IMR-90 (cell line): ENCODE results near the gene TMEM97. TPM values are rescaled to one million over a fixed set of nuclear protein-coding genes. Genes with fewer than 3 reads are reported as not detected.

ENCODE experiments used
- ATAC-seq: fragments of 200-7000 bp; cut with Tn5 transposase; 2 replicates; pipeline ENCODE4 v1.9.1; 2020; ENCODE audit warnings: low read depth, mild to moderate bottlenecking, moderate library complexity
- BruUV-seq: library from RNA; stranded (reverse); fragments of 400-500 nt; replicated peaks from 2 replicates; lab custom pipeline; 2021; lab: Mats Ljungman, UMichigan
- CTCF ChIA-PET: fragments of 300-600 bp; formaldehyde crosslinking; extraction: SDS; loops from one replicate; lab custom pipeline; 2021; ENCODE audit warnings: antibody characterized with exemption; lab: Yijun Ruan, JAX
- POLR2A ChIA-PET: fragments of 300-600 bp; sonication (Branson Sonifier 250); formaldehyde crosslinking; loops from one replicate; lab custom pipeline; 2022; ENCODE audit warnings: antibody characterized with exemption; ENCODE audit not compliant: unreplicated experiment; lab: Charles Lee
- DNase-seq: peaks from one replicate; pipeline ENCODE4 v3.0.0; 2013
- H2AFZ ChIP-seq: replicated peaks from 2 replicates; pipeline ENCODE3; 2013; ENCODE audit warnings: low read length, mild to moderate bottlenecking; ENCODE audit not compliant: poor library complexity
- H2AK5ac ChIP-seq: 2 replicates; pipeline ENCODE4 v1.6.1; 2013; ENCODE audit warnings: low read depth, low read length, inconsistent platforms
- H2AK9ac ChIP-seq: replicated peaks from 2 replicates; pipeline ENCODE3; 2013; ENCODE audit warnings: mild to moderate bottlenecking, low read depth, low read length, moderate library complexity; ENCODE audit not compliant: poor library complexity
- H2BK120ac ChIP-seq: 2 replicates; pipeline ENCODE4 v1.6.1; 2013; ENCODE audit warnings: low read depth, low read length, inconsistent platforms
- H2BK15ac ChIP-seq: 3 replicates; pipeline ENCODE4 v1.6.1; 2013; ENCODE audit warnings: low read depth, low read length, inconsistent platforms
- H2BK20ac ChIP-seq: 2 replicates; pipeline ENCODE4 v1.6.1; 2013; ENCODE audit warnings: low read depth, mild to moderate bottlenecking, inconsistent platforms, low read length, moderate library complexity
- H2BK5ac ChIP-seq: 2 replicates; pipeline ENCODE4 v1.6.1; 2013; ENCODE audit warnings: mild to moderate bottlenecking, low read depth, low read length, inconsistent platforms; ENCODE audit not compliant: poor library complexity, severe bottlenecking
- H3K14ac ChIP-seq: replicated peaks from 2 replicates; pipeline ENCODE4 v1.6.1; 2013; ENCODE audit warnings: low read depth, low read length, inconsistent platforms
- H3K18ac ChIP-seq: 2 replicates; pipeline ENCODE4 v1.6.1; 2013; ENCODE audit warnings: low read depth, low read length, control low read depth
- H3K23ac ChIP-seq: 2 replicates; pipeline ENCODE4 v1.6.1; 2013; ENCODE audit warnings: low read depth, low read length, inconsistent platforms
- H3K27ac ChIP-seq: 2 replicates; pipeline ENCODE4 v1.5.1; 2013; ENCODE audit warnings: mild to moderate bottlenecking, control low read depth, low read length; ENCODE audit not compliant: insufficient read depth
- H3K27me3 ChIP-seq: 2 replicates; pipeline ENCODE4 v1.6.1; 2013; ENCODE audit warnings: low read length; ENCODE audit not compliant: control insufficient read depth, insufficient read depth
- H3K36me3 ChIP-seq: 2 replicates; pipeline ENCODE4 v1.6.1; 2013; ENCODE audit warnings: low read length, mixed read lengths; ENCODE audit not compliant: control insufficient read depth, insufficient read depth
- H3K4ac ChIP-seq: 2 replicates; pipeline ENCODE4 v1.6.1; 2013; ENCODE audit warnings: low read depth, low read length, inconsistent platforms
- H3K4me1 ChIP-seq: 2 replicates; pipeline ENCODE4 v1.6.1; 2013; ENCODE audit warnings: low read length, mixed read lengths; ENCODE audit not compliant: control insufficient read depth, insufficient read depth
- H3K4me2 ChIP-seq: 2 replicates; pipeline ENCODE4 v1.6.1; 2013; ENCODE audit warnings: low read depth, mild to moderate bottlenecking, control low read depth, low read length, moderate library complexity
- H3K4me3 ChIP-seq: 2 replicates; pipeline ENCODE4 v1.5.1; 2013; ENCODE audit warnings: low read depth, mild to moderate bottlenecking, control low read depth, low read length, moderate library complexity; ENCODE audit not compliant: insufficient read depth
- H3K56ac ChIP-seq: 2 replicates; pipeline ENCODE4 v1.6.1; 2013; ENCODE audit warnings: low read length, inconsistent platforms; ENCODE audit not compliant: insufficient read depth; ENCODE audit errors: extremely low read depth
- H3K79me1 ChIP-seq, 2 experiments: 2 replicates each; pipeline ENCODE4 v1.6.1; 2013; ENCODE audit warnings: low read length in 2 of 2, inconsistent platforms in 1 of 2, low read depth in 1 of 2
- H3K9ac ChIP-seq: 2 replicates; pipeline ENCODE4 v1.6.1; 2013; ENCODE audit warnings: low read depth, low read length, control low read depth
- H3K9me1 ChIP-seq: 2 replicates; pipeline ENCODE4 v1.6.1; 2013; ENCODE audit warnings: low read length, inconsistent platforms; ENCODE audit not compliant: insufficient read depth
- H3K9me3 ChIP-seq: 2 replicates; pipeline ENCODE4 v1.6.1; 2013; ENCODE audit warnings: low read length; ENCODE audit not compliant: control insufficient read depth, insufficient read depth
- H4K20me1 ChIP-seq: 2 replicates; pipeline ENCODE4 v1.6.1; 2013; ENCODE audit warnings: low read length, inconsistent platforms; ENCODE audit not compliant: insufficient read depth
- H4K5ac ChIP-seq: 2 replicates; pipeline ENCODE4 v1.6.1; 2013; ENCODE audit warnings: mild to moderate bottlenecking, low read depth, low read length, control low read depth
- H4K8ac ChIP-seq, 2 experiments: 2 replicates each; pipeline ENCODE4 v1.6.1; 2013; ENCODE audit warnings: low read depth in 2 of 2, low read length in 2 of 2, control low read depth in 1 of 2, inconsistent platforms in 1 of 2
- H4K91ac ChIP-seq: 2 replicates; pipeline ENCODE4 v1.6.1; 2013; ENCODE audit warnings: low read depth, low read length, inconsistent platforms; ENCODE audit not compliant: insufficient read depth
- BHLHE40 ChIP-seq: fragments of 150-350 bp; IDR thresholded peaks from 2 replicates; pipeline ENCODE4 v1.6.1; 2016; ENCODE audit warnings: mild to moderate bottlenecking, low read depth, low read length
- CEBPB ChIP-seq: IDR thresholded peaks from 2 replicates; pipeline ENCODE4 v1.6.1; 2012; ENCODE audit warnings: low read depth, low read length, improper control_type of control experiment
- CHD1 ChIP-seq: IDR thresholded peaks from 2 replicates; pipeline ENCODE4 v1.6.1; 2012; ENCODE audit warnings: low read depth, low read length, improper control_type of control experiment
- ELK1 ChIP-seq: fragments of 150-350 bp; IDR thresholded peaks from 2 replicates; pipeline ENCODE4 v1.6.1; 2016; ENCODE audit warnings: low read depth, mild to moderate bottlenecking, low read length, moderate library complexity, borderline replicate concordance
- FOS ChIP-seq: fragments of 150-350 bp; IDR thresholded peaks from 2 replicates; pipeline ENCODE4 v1.6.1; 2016; ENCODE audit warnings: low read depth, low read length
- MAFK ChIP-seq: IDR thresholded peaks from 2 replicates; pipeline ENCODE4 v1.6.1; 2012; ENCODE audit warnings: low read depth, low read length, improper control_type of control experiment
- MAZ ChIP-seq: IDR thresholded peaks from 2 replicates; pipeline ENCODE4 v1.6.1; 2012; ENCODE audit warnings: low read depth, mild to moderate bottlenecking, low read length, improper control_type of control experiment, moderate library complexity, borderline replicate concordance
- MXI1 ChIP-seq: IDR thresholded peaks from 2 replicates; pipeline ENCODE4 v1.6.1; 2012; ENCODE audit warnings: low read depth, mild to moderate bottlenecking, low read length, moderate library complexity, borderline replicate concordance
- POLR2A ChIP-seq: IDR thresholded peaks from 2 replicates; pipeline ENCODE4 v1.6.1; 2012; ENCODE audit warnings: mild to moderate bottlenecking, low read depth, low read length
- RAD21 ChIP-seq: IDR thresholded peaks from 2 replicates; pipeline ENCODE4 v1.6.1; 2012; ENCODE audit warnings: low read length, improper control_type of control experiment
- RCOR1 ChIP-seq: IDR thresholded peaks from 2 replicates; pipeline ENCODE4 v1.6.1; 2012; ENCODE audit warnings: mild to moderate bottlenecking, low read length, improper control_type of control experiment; ENCODE audit not compliant: insufficient replicate concordance
- RFX5 ChIP-seq: IDR thresholded peaks from 2 replicates; pipeline ENCODE4 v1.8.0; 2012; ENCODE audit warnings: low read depth, mild to moderate bottlenecking, low read length, moderate library complexity
- WGBS, 2 experiments: methylation state at CpG; one replicate each; pipeline versions ENCODE4 v1.1.5 to v1.1.7; 2013; ENCODE audit warnings: missing lambda C conversion rate in 2 of 2; ENCODE audit not compliant: insufficient read length in 1 of 2; ENCODE audit errors: extremely low coverage in 2 of 2; 5-methylcytosine and 5-hydroxymethylcytosine counted together
- dilution Hi-C: fragments of 300-500 bp; cut with HindIII; formaldehyde crosslinking; loops from one replicate; pipeline ENCODE4 v1.14.3; 2018; ENCODE audit warnings: low sequenced_read_pairs; ENCODE audit not compliant: unreplicated experiment
- in situ Hi-C: fragments of 300-500 bp; cut with MboI; formaldehyde crosslinking; loops from 3 replicates; pipeline ENCODE4 v1.14.3; 2019; ENCODE audit warnings: low sequenced_read_pairs, inconsistent platforms, mixed read lengths
- intact Hi-C: fragments of 100-400 bp; cut with micrococcal nuclease; formaldehyde crosslinking; loops from 2 replicates; pipeline ENCODE4 v1.10.0; 2022
- polyA plus RNA-seq, 3 experiments: library from polyadenylated mRNA; depleted of rRNA; stranded (reverse); fragments of >200 nt; gene quantifications; 2 replicates each; pipeline ENCODE4 v1.2.3, GENCODE V29; 2012; ENCODE audit warnings: low replicate concordance in 1 of 3
- total RNA-seq: library from RNA; depleted of rRNA; stranded (reverse); fragments of >200 nt; gene quantifications from 2 replicates; pipeline ENCODE4 v1.2.3, GENCODE V29; 2012
- TF ChIP-seq, protein P1 (sequence below): fragments of 150-350 bp; IDR thresholded peaks from 2 replicates; pipeline ENCODE4 v1.6.1; 2017; ENCODE audit warnings: mild to moderate bottlenecking, antibody characterized with exemption, low read length, low read depth

TMEM97 gene
- total and polyA plus RNA-seq, 2 of the 4 experiments (the other 2 are of a cell fraction) = 12.3 to 21.3 TPM

DNA sequence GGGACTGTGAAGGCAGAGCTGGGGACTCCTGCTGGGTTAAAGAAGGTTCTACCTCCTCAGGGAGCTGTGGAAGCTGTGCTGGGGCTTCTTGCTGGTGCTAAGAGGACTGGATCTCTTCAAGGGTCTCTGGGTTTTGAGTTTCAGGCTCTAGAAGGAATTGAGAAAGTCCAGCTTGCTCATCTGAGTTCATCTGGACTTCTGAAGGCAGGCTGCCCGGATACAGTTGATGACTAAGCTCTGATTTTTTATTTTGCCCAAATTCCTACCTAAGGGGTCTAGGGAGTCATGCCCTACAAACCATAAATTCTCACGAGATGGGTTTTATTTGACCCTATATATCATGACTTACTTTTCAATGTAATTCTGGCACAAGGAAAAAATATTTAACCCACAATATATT, 46.8 kb upstream of the TMEM97 start:
- intact Hi-C loops = no loop called here
- dilution Hi-C loops = no loop called here
- Histone ChIP-seq H3K79me1 (no peaks in the 10 kb centered on the region), H2BK5ac (no peak overlapping the region), H2BK15ac (no peak overlapping the region), H3K9ac (no peak overlapping the region), H3K4me1 (no peaks in the 10 kb centered on the region), H3K23ac (no peak overlapping the region), H4K20me1 (no peaks in the 10 kb centered on the region), H3K27ac (no peak overlapping the region), H4K91ac (no peak overlapping the region), H4K8ac (no peak overlapping the region), H3K4me3 (no peak overlapping the region), H3K9me3 (no peaks in the 10 kb centered on the region; the same call in 1 of the 2 replicates), H2AK9ac (no peak overlapping the region), H3K4me2 (no peak overlapping the region), H3K9me1 (no peaks in the 10 kb centered on the region), H3K36me3 (no peaks in the 10 kb centered on the region), H4K5ac (no peak overlapping the region), H2BK120ac (no peak overlapping the region), H3K56ac (no peak overlapping the region), H2AFZ (no peak overlapping the region), H3K14ac (no peak overlapping the region), H2AK5ac (no peak overlapping the region), H3K4ac (no peak overlapping the region), H3K18ac (no peak overlapping the region), H2BK20ac (no peak overlapping the region), H3K27me3 (peaks cover 32% of the 10 kb centered on the region)
- in situ Hi-C loops = no loop called here
- ChIA-PET CTCF (interaction anchor here (1.1 kb wide), 1 partner anchor 37 kb away, joined by 3 read pairs; no protein-coding TSS in a partner anchor), POLR2A (no interaction called here)
- ATAC-seq = 0 out of 2 replicates have a peak, but pooled peaks have one; percentile 29
- BruUV-seq = no TSS peak
- 20% methylated on average over 2 of the region's 2 CpGs; no CpG with 5 or more reads in 1 of the 2 experiments for WGBS, 2 experiments
- peak; percentile 22 for DNase-seq
- no peak for TF ChIP-seq FOS
- TF ChIP-seq MAZ = no peak
- no peak for TF ChIP-seq ELK1
- no peak for TF ChIP-seq RFX5
- no peak for TF ChIP-seq BHLHE40
- no peak for TF ChIP-seq RCOR1
- TF ChIP-seq RAD21 = no peak
- TF ChIP-seq CEBPB = no peak
- no peak for TF ChIP-seq MXI1
- no peak for TF ChIP-seq MAFK
- TF ChIP-seq POLR2A = no peak
- TF ChIP-seq, protein P1, sequence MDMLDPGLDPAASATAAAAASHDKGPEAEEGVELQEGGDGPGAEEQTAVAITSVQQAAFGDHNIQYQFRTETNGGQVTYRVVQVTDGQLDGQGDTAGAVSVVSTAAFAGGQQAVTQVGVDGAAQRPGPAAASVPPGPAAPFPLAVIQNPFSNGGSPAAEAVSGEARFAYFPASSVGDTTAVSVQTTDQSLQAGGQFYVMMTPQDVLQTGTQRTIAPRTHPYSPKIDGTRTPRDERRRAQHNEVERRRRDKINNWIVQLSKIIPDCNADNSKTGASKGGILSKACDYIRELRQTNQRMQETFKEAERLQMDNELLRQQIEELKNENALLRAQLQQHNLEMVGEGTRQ = no peak
- TF ChIP-seq CHD1 = no peak
